OCI-LY3 (cell line): ENCODE measurements around the gene TMEM59L.

Experiments
- CTCF ChIP-seq: fragments of 200-600, 300-600 bp; sonication (generic); IDR thresholded peaks from 2 replicates; pipeline ENCODE4 v1.5.1; 2014; ENCODE audit warnings: antibody characterized with exemption, low read length, low read depth
- EZH2phosphoT487 ChIP-seq: fragments of 200-600 bp; shearing (Covaris generic); IDR thresholded peaks from 2 replicates; pipeline ENCODE4 v1.6.1; 2018; ENCODE audit warnings: antibody characterized with exemption, mixed run types, low read depth

GRCh38 chr19:18610245-18610555 lies 2.5 kb upstream of the TMEM59L start:
- TF ChIP-seq CTCF (no peak), EZH2phosphoT487 (no peak)
